HepG2 (cell line): ENCODE measurements around the gene TTLL11. TPM values are rescaled to one million over a fixed set of nuclear protein-coding genes. Genes with fewer than 3 reads are reported as not detected.

Experiments
- ATAC-seq: fragments of 200-7000 bp; cut with Tn5 transposase; 3 replicates; pipeline ENCODE4 v1.9.1; 2020; ENCODE audit warnings: mild to moderate bottlenecking, moderate library complexity
- BruUV-seq: library from RNA; stranded (reverse); fragments of 400-500 nt; replicated peaks from 2 replicates; lab custom pipeline; 2021; lab: Mats Ljungman, UMichigan
- CTCF ChIA-PET: fragments of 300-600 bp; formaldehyde crosslinking; extraction: SDS; loops from one replicate; lab custom pipeline; 2021; ENCODE audit warnings: low total read pairs, inconsistent platforms, low intra/inter-chr PET ratio; lab: Yijun Ruan, JAX
- POLR2A ChIA-PET: fragments of 350-600 bp; sonication (Branson Sonifier 250); formaldehyde crosslinking; loops from one replicate; lab custom pipeline; 2020; ENCODE audit warnings: antibody characterized with exemption, inconsistent platforms; lab: Yijun Ruan, JAX
- DNase-seq: peaks from one replicate; pipeline ENCODE4 v3.0.0-alpha.2; 2015; ENCODE audit warnings: low spot score
- FAIRE-seq: peaks from 3 replicates; lab custom pipeline; 2011; peaks lifted over from hg19 to GRCh38; lab: Jason Lieb, UNC
- H2AFZ ChIP-seq: one replicate; pipeline ENCODE4 v1.6.1; 2011; ENCODE audit warnings: low read length, inconsistent platforms
- H3K27ac ChIP-seq: fragments of 300-600 bp; 3 replicates; pipeline ENCODE4 v1.8.0; 2011; ENCODE audit warnings: mixed run types, mild to moderate bottlenecking, mixed read lengths, low read length, inconsistent platforms; ENCODE audit not compliant: insufficient read depth; ENCODE audit errors: extremely low read length
- H3K27me3 ChIP-seq, 2 experiments: fragments of 200-600 bp in 1 of 2; 2 replicates in 1 of 2; 3 replicates in 1 of 2; pipeline versions ENCODE4 v1.6.0 to v1.8.0; 2011; ENCODE audit warnings: low read length in 2 of 2, mild to moderate bottlenecking in 2 of 2, moderate library complexity in 2 of 2, inconsistent platforms in 1 of 2; ENCODE audit not compliant: insufficient read depth in 2 of 2, control insufficient read depth in 1 of 2
- H3K36me3 ChIP-seq, 2 experiments: fragments of 200-600 bp in 1 of 2; replicated peaks in 1 of 2; 2 replicates in 1 of 2; 3 replicates in 1 of 2; pipeline versions ENCODE4 v1.5.1 to v1.8.0; 2011; ENCODE audit warnings: low read length in 2 of 2, inconsistent platforms in 1 of 2; ENCODE audit not compliant: insufficient read depth in 2 of 2, control insufficient read depth in 1 of 2
- H3K4me1 ChIP-seq: 2 replicates; pipeline ENCODE4 v1.5.1; 2012; ENCODE audit warnings: low read length, inconsistent platforms; ENCODE audit not compliant: insufficient read depth
- H3K4me2 ChIP-seq: 2 replicates; pipeline ENCODE4 v1.6.0; 2011; ENCODE audit warnings: low read depth, low read length, inconsistent platforms
- H3K4me3 ChIP-seq, 3 experiments: fragments of 200-600 bp in 1 of 3; sonication (generic), shearing (Covaris generic) in 1 of 3; replicated peaks in 1 of 3; 2 replicates each; pipeline ENCODE4 v1.5.1; 2011 to 2016; ENCODE audit warnings: low read length in 3 of 3, inconsistent platforms in 2 of 3, low read depth in 2 of 3, mild to moderate bottlenecking in 2 of 3, control low read depth in 1 of 3, mixed read lengths in 1 of 3; ENCODE audit not compliant: insufficient read depth in 1 of 3
- H3K79me2 ChIP-seq: one replicate; pipeline ENCODE4 v1.6.1; 2011; ENCODE audit warnings: low read length, inconsistent platforms; ENCODE audit not compliant: insufficient read depth
- H3K9ac ChIP-seq: 2 replicates; pipeline ENCODE4 v1.6.0; 2011; ENCODE audit warnings: mild to moderate bottlenecking, low read depth, low read length, inconsistent platforms; ENCODE audit not compliant: insufficient read depth
- H3K9me3 ChIP-seq: 2 replicates; pipeline ENCODE4 v1.5.1; 2012; ENCODE audit warnings: mild to moderate bottlenecking, low read length
- H4K20me1 ChIP-seq: 2 replicates; pipeline ENCODE4 v1.6.0; 2011; ENCODE audit warnings: inconsistent platforms, mild to moderate bottlenecking, low read length, moderate library complexity; ENCODE audit not compliant: insufficient read depth
- CERS6 ChIP-seq: sonication (generic); formaldehyde crosslinking; IDR thresholded peaks from 2 replicates; pipeline ENCODE4 v1.5.0; 2020; ENCODE audit warnings: missing genetic modification reagents
- HIVEP1 ChIP-seq: sonication (generic); formaldehyde crosslinking; IDR thresholded peaks from 2 replicates; pipeline ENCODE4 v1.4.0; 2020; ENCODE audit warnings: mild to moderate bottlenecking, missing genetic modification reagents
- MAZ ChIP-seq, 2 experiments: sonication (generic) in 1 of 2; formaldehyde crosslinking in 1 of 2; IDR thresholded peaks; 2 replicates each; pipeline versions ENCODE4 v1.5.0 to v1.6.1; 2012 to 2020; ENCODE audit warnings: low read depth in 2 of 2, mild to moderate bottlenecking in 2 of 2, borderline replicate concordance in 1 of 2, improper control_type of control experiment in 1 of 2, low read length in 1 of 2, missing genetic modification reagents in 1 of 2, moderate library complexity in 1 of 2
- SRSF1 ChIP-seq: fragments of 200-400 bp; formaldehyde crosslinking; optimal IDR thresholded peaks from 2 replicates; pipeline ENCODE3; 2017; ENCODE audit warnings: mild to moderate bottlenecking, low read depth, low read length, moderate library complexity
- SRSF4 ChIP-seq: fragments of 200-400 bp; formaldehyde crosslinking; IDR thresholded peaks from one replicate; pipeline ENCODE4 v1.6.1; 2018; ENCODE audit warnings: mild to moderate bottlenecking, low read depth, low read length, moderate library complexity; ENCODE audit not compliant: poor library complexity, severe bottlenecking
- UBTF ChIP-seq: sonication (generic); formaldehyde crosslinking; IDR thresholded peaks from 2 replicates; pipeline ENCODE4 v1.4.0; 2020; ENCODE audit warnings: mild to moderate bottlenecking, missing genetic modification reagents
- ZC3H13 ChIP-seq: sonication (generic); formaldehyde crosslinking; IDR thresholded peaks from 2 replicates; pipeline ENCODE4 v1.8.1; 2023; ENCODE audit warnings: mild to moderate bottlenecking, missing genetic modification reagents, moderate library complexity
- ZFAT ChIP-seq: sonication (generic); formaldehyde crosslinking; conservative IDR thresholded peaks from 2 replicates; pipeline ENCODE4 v1.8.1; 2023; ENCODE audit warnings: missing genetic modification reagents, inconsistent platforms
- ZNF326 ChIP-seq: sonication (generic); formaldehyde crosslinking; IDR thresholded peaks from 2 replicates; pipeline ENCODE4 v1.4.0; 2020; ENCODE audit warnings: missing genetic modification reagents, borderline replicate concordance
- ZXDC ChIP-seq: sonication (generic); formaldehyde crosslinking; IDR thresholded peaks from 2 replicates; pipeline ENCODE4 v1.5.0; 2020; ENCODE audit warnings: mild to moderate bottlenecking, missing genetic modification reagents
- WGBS: methylation state at CpG from one replicate; pipeline ENCODE4 v1.1.6; 2017; ENCODE audit warnings: low lambda C conversion rate; 5-methylcytosine and 5-hydroxymethylcytosine counted together
- in situ Hi-C: cut with HindIII; loops from 2 replicates; pipeline ENCODE4 v1.10.0; 2017; ENCODE audit warnings: low pct_unique_long_range_greater_than_20kb; ENCODE audit not compliant: extremely low pct_ligation_motif_present
- intact Hi-C: fragments of 100-400 bp; cut with micrococcal nuclease; formaldehyde crosslinking; loops from one replicate; pipeline ENCODE4 v1.10.0; 2022; ENCODE audit not compliant: unreplicated experiment
- polyA plus RNA-seq, 8 experiments: library from polyadenylated mRNA; depleted of rRNA in 3 of 8; stranded (reverse) in 7 of 8; unstranded in 1 of 8; fragments of >200 nt; fragmentation: Illumina TruSeq in 4 of 8; extraction: Trizol in 4 of 8; gene quantifications; 2 replicates each; pipeline versions ENCODE4 v1.2.1 to v1.2.3, GENCODE V29; 2011 to 2016; ENCODE audit warnings: low read depth in 4 of 8, missing spikeins in 1 of 8, mixed read lengths in 1 of 8; ENCODE audit not compliant: insufficient read depth in 1 of 8
- total RNA-seq, 5 experiments: library from RNA; depleted of rRNA; stranded (reverse); fragments of >200 nt; fragmentation: Illumina TruSeq; extraction: Trizol; gene quantifications; 2 replicates each; pipeline ENCODE4 v1.2.3, GENCODE V29; 2016; ENCODE audit warnings: low read depth in 1 of 5

TTLL11 gene
- total and polyA plus RNA-seq, 2 of the 13 experiments (the other 11 are each of a cell fraction or from before 2014, with no cell fraction given) = 4.5 to 5.2 TPM

- no TSS peak for BruUV-seq
- TF ChIP-seq SRSF1 = no peak
- TF ChIP-seq ZNF326 (CRISPR knock-in tag) = no peak
- TF ChIP-seq CERS6 (CRISPR knock-in tag) = no peak
- no peak for TF ChIP-seq ZXDC (CRISPR knock-in tag)
- TF ChIP-seq ZFAT = no peak
- TF ChIP-seq HIVEP1 (CRISPR knock-in tag) = no peak
- TF ChIP-seq MAZ (IDR thresholded peaks at IDR 0.05; ENCODE audit: borderline replicate concordance, low read depth, low read length) = no peak
- no peak for TF ChIP-seq MAZ (CRISPR knock-in tag; IDR thresholded peaks at IDR 0.05; ENCODE audit: low read depth)
- TF ChIP-seq SRSF4 = no peak
- no peak for TF ChIP-seq UBTF (CRISPR knock-in tag)
- TF ChIP-seq ZC3H13 (CRISPR knock-in tag) = no peak
- Histone ChIP-seq H3K9me3 (no peaks in the 10 kb centered on the region), H4K20me1 (no peaks in the 10 kb centered on the region), H3K27ac (no peak overlapping the region), H2AFZ (no peak overlapping the region), H3K4me3 (no peak overlapping the region), H3K27me3 (no peaks in the 10 kb centered on the region), H3K36me3 (no peaks in the 10 kb centered on the region; a peak in 1 of 5 replicates), H3K9ac (no peak overlapping the region), H3K79me2 (no peaks in the 10 kb centered on the region), H3K4me1 (no peaks in the 10 kb centered on the region), H3K4me2 (no peak overlapping the region)
- 96% methylated on average over 4 of the region's 4 CpGs for WGBS
- ATAC-seq (no peak), DNase-seq (no peak), FAIRE-seq (no peak)
- CTCF ChIA-PET = no interaction called here
- in situ Hi-C loops = no loop called here
- intact Hi-C loops = no loop called here
- POLR2A ChIA-PET = no interaction called here
Measured at GRCh38 chr9:122058051-122058450, 35.1 kb downstream of the TTLL11 start.
